GM12878 (cell line): ENCODE data around the gene TXNDC9. TPM values are rescaled to one million over a fixed set of nuclear protein-coding genes. Genes with fewer than 3 reads are reported as not detected.

ENCODE experiments used
- CBFB ChIP-seq: IDR thresholded peaks from 2 replicates; pipeline ENCODE4 v1.6.1; 2016; ENCODE audit warnings: antibody characterized with exemption, low read depth
- CEBPB ChIP-seq, 2 experiments: fragments of 150-350 bp in 1 of 2; IDR thresholded peaks; 2 replicates each; pipeline ENCODE4 v1.6.1; 2012 to 2014; ENCODE audit warnings: low read depth in 2 of 2, low read length in 2 of 2, borderline replicate concordance in 1 of 2, inconsistent platforms in 1 of 2
- CREM ChIP-seq: IDR thresholded peaks from 2 replicates; pipeline ENCODE4 v1.6.1; 2014; ENCODE audit warnings: antibody characterized with exemption, low read depth
- EED ChIP-seq: sonication (generic); IDR thresholded peaks from 2 replicates; pipeline ENCODE4 v1.6.1; 2016; ENCODE audit warnings: antibody characterized with exemption, low read depth
- HCFC1 ChIP-seq: fragments of 150-350 bp; IDR thresholded peaks from 2 replicates; pipeline ENCODE4 v1.6.1; 2014; ENCODE audit warnings: low read length
- IKZF2 ChIP-seq, 2 experiments: fragments of 450-650 bp; IDR thresholded peaks; 2 replicates each; pipeline ENCODE4 v1.6.1; 2017; ENCODE audit warnings: mild to moderate bottlenecking in 2 of 2, moderate library complexity in 2 of 2
- JUNB ChIP-seq: IDR thresholded peaks from 2 replicates; pipeline ENCODE4 v1.6.1; 2016; ENCODE audit warnings: antibody characterized with exemption, mild to moderate bottlenecking
- JUND ChIP-seq: IDR thresholded peaks from 2 replicates; pipeline ENCODE4 v1.6.1; 2012; ENCODE audit warnings: low read depth, mild to moderate bottlenecking, low read length, improper control_type of control experiment, moderate library complexity
- KAT2A ChIP-seq: conservative IDR thresholded peaks from 2 replicates; pipeline ENCODE4 v1.6.1; 2011; ENCODE audit warnings: low read depth, low read length; ENCODE audit not compliant: control insufficient read depth
- MYB ChIP-seq: fragments of 150-350 bp; IDR thresholded peaks from 2 replicates; pipeline ENCODE4 v1.6.1; 2014; ENCODE audit warnings: mild to moderate bottlenecking, low read depth, low read length, borderline replicate concordance
- NBN ChIP-seq: fragments of 450-650 bp; IDR thresholded peaks from 2 replicates; pipeline ENCODE4 v1.6.1; 2016
- SRF ChIP-seq, 2 experiments: IDR thresholded peaks; 2 replicates each; pipeline ENCODE4 v1.6.1; 2011; ENCODE audit warnings: low read depth in 2 of 2, low read length in 2 of 2, mild to moderate bottlenecking in 1 of 2, moderate library complexity in 1 of 2
- ZBED1 ChIP-seq: IDR thresholded peaks from 2 replicates; pipeline ENCODE4 v1.6.1; 2016; ENCODE audit warnings: borderline replicate concordance
- polyA plus RNA-seq, 11 experiments: library from polyadenylated mRNA; depleted of rRNA in 4 of 11; unstranded in 6 of 11; stranded (reverse) in 5 of 11; fragments of >200 nt; fragmentation: Nextera tagmentation in 4 of 11; fragmentation: Illumina TruSeq in 1 of 11; extraction: Ambion mirVana in 4 of 11; extraction: Trizol in 1 of 11; gene quantifications; 1 replicate in 1 of 11; 2 replicates in 10 of 11; pipeline versions ENCODE4 v1.2.1 to v1.2.3, GENCODE V29; 2011 to 2016; ENCODE audit warnings: inconsistent platforms in 2 of 11, missing spikeins in 2 of 11, low read depth in 1 of 11
- total RNA-seq, 4 experiments: library from RNA; depleted of rRNA in 3 of 4; stranded (reverse); fragments of >200 nt in 3 of 4; fragmentation: Illumina TruSeq in 1 of 4; extraction: Trizol in 1 of 4; gene quantifications; 2 replicates each; pipeline versions ENCODE4 v1.2.1 to v1.2.3, GENCODE V29; 2013 to 2021
- TF ChIP-seq, protein P1 (sequence below): IDR thresholded peaks from 2 replicates; pipeline ENCODE4 v1.6.1; 2012; ENCODE audit warnings: low read depth, low read length, improper control_type of control experiment
- TF ChIP-seq, protein P2 (sequence below): fragments of 450-650 bp; IDR thresholded peaks from 2 replicates; pipeline ENCODE4 v1.6.1; 2016; ENCODE audit warnings: mild to moderate bottlenecking
- TF ChIP-seq, protein P3 (sequence below): fragments of 450-650 bp; IDR thresholded peaks from 2 replicates; pipeline ENCODE4 v1.6.1; 2017; ENCODE audit warnings: mild to moderate bottlenecking, moderate library complexity
- TF ChIP-seq, protein P4 (sequence below): fragments of 450-650 bp; IDR thresholded peaks from 2 replicates; pipeline ENCODE4 v1.6.1; 2018; ENCODE audit warnings: borderline replicate concordance, mild to moderate bottlenecking; ENCODE audit not compliant: partially characterized antibody
- TF ChIP-seq, protein P5 (sequence below): fragments of 450-650 bp; conservative IDR thresholded peaks from 2 replicates; pipeline ENCODE4 v1.6.1; 2017; ENCODE audit warnings: mild to moderate bottlenecking, moderate library complexity

Gene TXNDC9
- total and polyA plus RNA-seq, 10 of the 15 experiments (the other 5 are each of a cell fraction or from before 2014, with no cell fraction given): 27.0 to 170 (median 50.9) TPM

DNA sequence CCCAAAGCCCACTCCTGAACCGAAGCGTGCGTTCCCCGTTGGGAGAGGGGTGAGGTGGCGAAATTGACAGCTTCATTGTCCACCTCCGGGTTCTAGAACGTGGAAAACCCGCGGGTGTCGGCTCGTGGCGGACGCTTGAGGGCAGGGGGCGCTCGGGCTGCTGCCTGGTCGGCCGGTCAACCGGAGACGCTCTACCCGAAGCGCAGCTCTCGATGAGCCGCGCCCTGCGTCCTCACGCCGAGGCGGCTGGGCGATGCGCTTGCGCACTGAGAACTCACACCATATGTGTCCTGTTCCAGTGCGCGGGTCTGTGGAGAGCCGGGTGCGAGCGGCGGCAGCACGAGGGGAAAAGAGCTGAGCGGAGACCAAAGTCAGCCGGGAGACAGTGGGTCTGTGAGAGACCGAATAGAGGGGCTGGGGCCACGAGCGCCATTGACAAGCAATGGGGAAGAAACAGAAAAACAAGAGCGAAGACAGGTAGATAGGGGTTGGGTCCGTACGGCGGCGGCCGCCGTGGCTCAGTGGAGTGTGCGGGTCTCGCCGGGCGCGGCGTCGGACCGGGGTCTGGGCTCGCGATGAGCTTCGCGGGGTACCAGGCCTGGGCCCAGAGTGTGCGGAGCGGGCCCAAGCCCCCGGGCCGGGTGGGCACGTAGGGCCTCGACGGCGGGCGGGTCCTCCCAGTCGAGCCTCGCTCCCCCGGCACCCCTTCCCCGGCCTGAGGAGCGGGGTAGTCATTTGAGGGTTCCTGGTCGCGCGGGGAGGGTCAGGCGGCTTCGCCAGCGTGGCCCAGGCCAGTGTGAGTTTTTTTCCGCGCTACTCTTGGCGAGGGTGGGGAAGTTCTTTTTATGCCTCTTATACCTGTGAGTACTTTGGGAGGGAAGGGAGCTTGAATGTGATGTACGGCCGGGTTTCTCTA lies 1.2 kb upstream of the TXNDC9 start, which contains the start of gene EIF5B (continued):
- TF ChIP-seq CEBPB (IDR thresholded peaks at IDR 0.05; ENCODE audit: borderline replicate concordance in 1 of 2, low read depth in 2 of 2, low read length in 2 of 2): peak in 1 of 2 experiments; percentile 15; a peak in 1 of 4 replicates
- TF ChIP-seq, protein P1, sequence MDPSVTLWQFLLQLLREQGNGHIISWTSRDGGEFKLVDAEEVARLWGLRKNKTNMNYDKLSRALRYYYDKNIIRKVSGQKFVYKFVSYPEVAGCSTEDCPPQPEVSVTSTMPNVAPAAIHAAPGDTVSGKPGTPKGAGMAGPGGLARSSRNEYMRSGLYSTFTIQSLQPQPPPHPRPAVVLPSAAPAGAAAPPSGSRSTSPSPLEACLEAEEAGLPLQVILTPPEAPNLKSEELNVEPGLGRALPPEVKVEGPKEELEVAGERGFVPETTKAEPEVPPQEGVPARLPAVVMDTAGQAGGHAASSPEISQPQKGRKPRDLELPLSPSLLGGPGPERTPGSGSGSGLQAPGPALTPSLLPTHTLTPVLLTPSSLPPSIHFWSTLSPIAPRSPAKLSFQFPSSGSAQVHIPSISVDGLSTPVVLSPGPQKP: no peak
- TF ChIP-seq, protein P2, sequence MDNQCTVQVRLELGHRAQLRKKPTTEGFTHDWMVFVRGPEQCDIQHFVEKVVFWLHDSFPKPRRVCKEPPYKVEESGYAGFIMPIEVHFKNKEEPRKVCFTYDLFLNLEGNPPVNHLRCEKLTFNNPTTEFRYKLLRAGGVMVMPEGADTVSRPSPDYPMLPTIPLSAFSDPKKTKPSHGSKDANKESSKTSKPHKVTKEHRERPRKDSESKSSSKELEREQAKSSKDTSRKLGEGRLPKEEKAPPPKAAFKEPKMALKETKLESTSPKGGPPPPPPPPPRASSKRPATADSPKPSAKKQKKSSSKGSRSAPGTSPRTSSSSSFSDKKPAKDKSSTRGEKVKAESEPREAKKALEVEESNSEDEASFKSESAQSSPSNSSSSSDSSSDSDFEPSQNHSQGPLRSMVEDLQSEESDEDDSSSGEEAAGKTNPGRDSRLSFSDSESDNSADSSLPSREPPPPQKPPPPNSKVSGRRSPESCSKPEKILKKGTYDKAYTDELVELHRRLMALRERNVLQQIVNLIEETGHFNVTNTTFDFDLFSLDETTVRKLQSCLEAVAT: no peak
- TF ChIP-seq SRF (IDR thresholded peaks at IDR 0.05; ENCODE audit: low read depth in 2 of 2, low read length in 2 of 2): peak; percentile 34 to 65; a peak in 2 of 4 replicates
- TF ChIP-seq CBFB: peak; percentile 41; the same call in 1 of the 2 replicates
- peak; percentile 84 for TF ChIP-seq CREM
- TF ChIP-seq KAT2A: no peak
- no peak for TF ChIP-seq JUNB
- TF ChIP-seq HCFC1: peak; percentile 75
- TF ChIP-seq, protein P3, sequence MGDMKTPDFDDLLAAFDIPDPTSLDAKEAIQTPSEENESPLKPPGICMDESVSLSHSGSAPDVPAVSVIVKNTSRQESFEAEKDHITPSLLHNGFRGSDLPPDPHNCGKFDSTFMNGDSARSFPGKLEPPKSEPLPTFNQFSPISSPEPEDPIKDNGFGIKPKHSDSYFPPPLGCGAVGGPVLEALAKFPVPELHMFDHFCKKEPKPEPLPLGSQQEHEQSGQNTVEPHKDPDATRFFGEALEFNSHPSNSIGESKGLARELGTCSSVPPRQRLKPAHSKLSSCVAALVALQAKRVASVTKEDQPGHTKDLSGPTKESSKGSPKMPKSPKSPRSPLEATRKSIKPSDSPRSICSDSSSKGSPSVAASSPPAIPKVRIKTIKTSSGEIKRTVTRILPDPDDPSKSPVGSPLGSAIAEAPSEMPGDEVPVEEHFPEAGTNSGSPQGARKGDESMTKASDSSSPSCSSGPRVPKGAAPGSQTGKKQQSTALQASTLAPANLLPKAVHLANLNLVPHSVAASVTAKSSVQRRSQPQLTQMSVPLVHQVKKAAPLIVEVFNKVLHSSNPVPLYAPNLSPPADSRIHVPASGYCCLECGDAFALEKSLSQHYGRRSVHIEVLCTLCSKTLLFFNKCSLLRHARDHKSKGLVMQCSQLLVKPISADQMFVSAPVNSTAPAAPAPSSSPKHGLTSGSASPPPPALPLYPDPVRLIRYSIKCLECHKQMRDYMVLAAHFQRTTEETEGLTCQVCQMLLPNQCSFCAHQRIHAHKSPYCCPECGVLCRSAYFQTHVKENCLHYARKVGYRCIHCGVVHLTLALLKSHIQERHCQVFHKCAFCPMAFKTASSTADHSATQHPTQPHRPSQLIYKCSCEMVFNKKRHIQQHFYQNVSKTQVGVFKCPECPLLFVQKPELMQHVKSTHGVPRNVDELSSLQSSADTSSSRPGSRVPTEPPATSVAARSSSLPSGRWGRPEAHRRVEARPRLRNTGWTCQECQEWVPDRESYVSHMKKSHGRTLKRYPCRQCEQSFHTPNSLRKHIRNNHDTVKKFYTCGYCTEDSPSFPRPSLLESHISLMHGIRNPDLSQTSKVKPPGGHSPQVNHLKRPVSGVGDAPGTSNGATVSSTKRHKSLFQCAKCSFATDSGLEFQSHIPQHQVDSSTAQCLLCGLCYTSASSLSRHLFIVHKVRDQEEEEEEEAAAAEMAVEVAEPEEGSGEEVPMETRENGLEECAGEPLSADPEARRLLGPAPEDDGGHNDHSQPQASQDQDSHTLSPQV: no peak
- peak; percentile 63; the same call in 1 of the 2 replicates for TF ChIP-seq MYB
- no peak for TF ChIP-seq EED
- TF ChIP-seq, protein P4, sequence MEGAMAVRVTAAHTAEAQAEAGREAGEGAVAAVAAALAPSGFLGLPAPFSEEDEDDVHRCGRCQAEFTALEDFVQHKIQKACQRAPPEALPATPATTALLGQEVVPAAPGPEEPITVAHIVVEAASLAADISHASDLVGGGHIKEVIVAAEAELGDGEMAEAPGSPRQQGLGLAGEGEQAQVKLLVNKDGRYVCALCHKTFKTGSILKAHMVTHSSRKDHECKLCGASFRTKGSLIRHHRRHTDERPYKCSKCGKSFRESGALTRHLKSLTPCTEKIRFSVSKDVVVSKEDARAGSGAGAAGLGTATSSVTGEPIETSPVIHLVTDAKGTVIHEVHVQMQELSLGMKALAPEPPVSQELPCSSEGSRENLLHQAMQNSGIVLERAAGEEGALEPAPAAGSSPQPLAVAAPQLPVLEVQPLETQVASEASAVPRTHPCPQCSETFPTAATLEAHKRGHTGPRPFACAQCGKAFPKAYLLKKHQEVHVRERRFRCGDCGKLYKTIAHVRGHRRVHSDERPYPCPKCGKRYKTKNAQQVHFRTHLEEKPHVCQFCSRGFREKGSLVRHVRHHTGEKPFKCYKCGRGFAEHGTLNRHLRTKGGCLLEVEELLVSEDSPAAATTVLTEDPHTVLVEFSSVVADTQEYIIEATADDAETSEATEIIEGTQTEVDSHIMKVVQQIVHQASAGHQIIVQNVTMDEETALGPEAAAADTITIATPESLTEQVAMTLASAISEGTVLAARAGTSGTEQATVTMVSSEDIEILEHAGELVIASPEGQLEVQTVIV: no peak
- TF ChIP-seq, protein P5, sequence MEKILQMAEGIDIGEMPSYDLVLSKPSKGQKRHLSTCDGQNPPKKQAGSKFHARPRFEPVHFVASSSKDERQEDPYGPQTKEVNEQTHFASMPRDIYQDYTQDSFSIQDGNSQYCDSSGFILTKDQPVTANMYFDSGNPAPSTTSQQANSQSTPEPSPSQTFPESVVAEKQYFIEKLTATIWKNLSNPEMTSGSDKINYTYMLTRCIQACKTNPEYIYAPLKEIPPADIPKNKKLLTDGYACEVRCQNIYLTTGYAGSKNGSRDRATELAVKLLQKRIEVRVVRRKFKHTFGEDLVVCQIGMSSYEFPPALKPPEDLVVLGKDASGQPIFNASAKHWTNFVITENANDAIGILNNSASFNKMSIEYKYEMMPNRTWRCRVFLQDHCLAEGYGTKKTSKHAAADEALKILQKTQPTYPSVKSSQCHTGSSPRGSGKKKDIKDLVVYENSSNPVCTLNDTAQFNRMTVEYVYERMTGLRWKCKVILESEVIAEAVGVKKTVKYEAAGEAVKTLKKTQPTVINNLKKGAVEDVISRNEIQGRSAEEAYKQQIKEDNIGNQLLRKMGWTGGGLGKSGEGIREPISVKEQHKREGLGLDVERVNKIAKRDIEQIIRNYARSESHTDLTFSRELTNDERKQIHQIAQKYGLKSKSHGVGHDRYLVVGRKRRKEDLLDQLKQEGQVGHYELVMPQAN: peak; percentile 76
- peak in 1 of 2 experiments; percentile 23; a peak in 1 of 4 replicates for TF ChIP-seq IKZF2 (IDR thresholded peaks at IDR 0.05)
- peak; percentile 22; the same call in 1 of the 2 replicates for TF ChIP-seq NBN
- TF ChIP-seq ZBED1: 0 out of 2 replicates have a peak, but pooled peaks have one; percentile 44
- TF ChIP-seq JUND: no peak
